IgD-negative memory B cell (primary cell): ENCODE results near the gene ZSCAN16. TPM values are rescaled to one million over a fixed set of nuclear protein-coding genes. Genes with fewer than 3 reads are reported as not detected.

Source experiments
- H3K27ac Mint-ChIP-seq, 3 donors: one replicate each; pipeline ENCODE4 v1.8.0; 2020 to 2022; ENCODE audit warnings: mild to moderate bottlenecking in 3 of 3, mixed read lengths in 3 of 3, moderate library complexity in 1 of 3
- H3K27me3 Mint-ChIP-seq: one replicate; pipeline ENCODE4 v1.8.0; 2021; ENCODE audit warnings: mixed read lengths
- H3K36me3 Mint-ChIP-seq: one replicate; pipeline ENCODE4 v1.8.0; 2020; ENCODE audit warnings: mild to moderate bottlenecking, mixed read lengths
- H3K4me1 Mint-ChIP-seq, 3 donors: one replicate each; pipeline ENCODE4 v1.8.0; 2020 to 2022; ENCODE audit warnings: mixed read lengths in 3 of 3, mild to moderate bottlenecking in 1 of 3
- H3K4me3 Mint-ChIP-seq, 4 donors: one replicate each; pipeline ENCODE4 v1.8.0; 2020 to 2022; ENCODE audit warnings: mild to moderate bottlenecking in 4 of 4, mixed read lengths in 4 of 4, moderate library complexity in 3 of 4
- H3K9me3 Mint-ChIP-seq, 3 donors: one replicate each; pipeline ENCODE4 v1.8.0; 2020 to 2021; ENCODE audit warnings: mixed read lengths in 3 of 3, mild to moderate bottlenecking in 1 of 3
- polyA plus RNA-seq: library from polyadenylated mRNA; unstranded; fragments of 300-500 nt; fragmentation: Illumina TruSeq; gene quantifications from one replicate; pipeline ENCODE4 v1.2.3, GENCODE V29; 2021

ZSCAN16 gene
- polyA plus RNA-seq, 1 donor from 2014 or later = 14.3 TPM

GRCh38 chr6:28171271-28171670 lies 46.9 kb downstream of the ZSCAN16 start:
- Mint-ChIP-seq H3K36me3 (peaks cover 12% of the 10 kb centered on the region), H3K4me1 (no peaks in the 10 kb centered on the region), H3K4me3 (no peak overlapping the region), H3K27me3 (peaks cover 6% of the 10 kb centered on the region), H3K9me3 (peaks cover 0 to 2% (median 0%) of the 10 kb centered on the region in 3 donors), H3K27ac (no peak overlapping the region)

- peaks cover 0 to 2% (median 0%) of the 10 kb centered on the region in 3 donors for H3K9me3 Mint-ChIP-seq
- no peaks in the 10 kb centered on the region for H3K4me1 Mint-ChIP-seq
- no peak overlapping the region for H3K27ac Mint-ChIP-seq
- peaks cover 6% of the 10 kb centered on the region for H3K36me3 Mint-ChIP-seq
- peaks cover 6% of the 10 kb centered on the region for H3K27me3 Mint-ChIP-seq
- H3K4me3 Mint-ChIP-seq = no peak overlapping the region
Observed at GRCh38 chr6:28172006-28172405, 47.6 kb downstream of the ZSCAN16 start.

GRCh38 chr6:28176373-28176772 lies 52.0 kb downstream of the ZSCAN16 start:
- no peak overlapping the region for H3K27ac Mint-ChIP-seq
- peaks cover 3% of the 10 kb centered on the region for H3K36me3 Mint-ChIP-seq
- no peak overlapping the region for H3K4me3 Mint-ChIP-seq
- peaks cover 0 to 3% (median 2%) of the 10 kb centered on the region in 3 donors for H3K9me3 Mint-ChIP-seq
- no peaks in the 10 kb centered on the region for H3K4me1 Mint-ChIP-seq
- peaks cover 16% of the 10 kb centered on the region for H3K27me3 Mint-ChIP-seq

Other genes starting within 250 kb of the ZSCAN16 start
- gene OR2B2, start 212.2 kb upstream of the ZSCAN16 start, polyA plus RNA-seq = not detected
- gene OR2B6, start 167.4 kb upstream of the ZSCAN16 start, polyA plus RNA-seq = not detected
- gene ZNF165, start 44.0 kb upstream of the ZSCAN16 start, polyA plus RNA-seq = 3.5 TPM
- gene ZKSCAN8, start 17.3 kb downstream of the ZSCAN16 start, polyA plus RNA-seq = 0.85 TPM
- 10.9 TPM for gene ZSCAN9, start 100.7 kb downstream of the ZSCAN16 start, polyA plus RNA-seq
- 3.4 TPM for gene ZKSCAN4, start 127.7 kb downstream of the ZSCAN16 start, polyA plus RNA-seq
- 0.18 TPM for gene NKAPL, start 134.7 kb downstream of the ZSCAN16 start, polyA plus RNA-seq
- gene ZSCAN26, start 142.5 kb downstream of the ZSCAN16 start, polyA plus RNA-seq = 21.6 TPM
- gene PGBD1, start 157.0 kb downstream of the ZSCAN16 start, polyA plus RNA-seq = 0.64 TPM
- 0.56 TPM for gene ZSCAN31, start 211.5 kb downstream of the ZSCAN16 start, polyA plus RNA-seq
- gene ZKSCAN3, start 225.3 kb downstream of the ZSCAN16 start, polyA plus RNA-seq = 1.9 TPM